ENCODE data around the gene CGNL1.

GRCh38 chr15:57357799-57358198, 18.5 kb upstream of the CGNL1 start:
- TF ChIP-seq CTCF (IDR thresholded peaks at IDR 0.05) (no peak), POLR2AphosphoS5 (IDR thresholded peaks at IDR 0.05) (no peak), EP300 (IDR thresholded peaks at IDR 0.05) (no peak)

Measured in esophagus muscularis mucosa (tissue), 4 donors.